Activated CD8-positive, alpha-beta T cell treated with anti-CD3 and anti-CD28 coated beads for 36 hours (primary cell): ENCODE measurements around the gene DUOXA1. TPM values are rescaled to one million over a fixed set of nuclear protein-coding genes. Genes with fewer than 3 reads are reported as not detected.

ENCODE experiments used
- ATAC-seq: fragments of 200-7000 bp; cut with Tn5 transposase; one replicate; pipeline ENCODE4 v1.10.0; 2021; ENCODE audit warnings: mild to moderate bottlenecking, moderate library complexity
- CTCF ChIA-PET: fragments of 350-600 bp; sonication (Branson Sonifier 250); formaldehyde crosslinking; loops from one replicate; lab custom pipeline; 2021; ENCODE audit warnings: antibody characterized with exemption; lab: Charles Lee
- POLR2A ChIA-PET: fragments of 350-600 bp; sonication (Branson Sonifier 250); formaldehyde crosslinking; loops from one replicate; lab custom pipeline; 2021; ENCODE audit warnings: antibody characterized with exemption; lab: Charles Lee
- DNase-seq: peaks from one replicate; pipeline ENCODE4 v3.0.0-alpha.2; 2020
- H3K27ac Mint-ChIP-seq: one replicate; pipeline ENCODE4 v1.8.0; 2021; ENCODE audit warnings: mild to moderate bottlenecking, mixed read lengths
- H3K27me3 Mint-ChIP-seq: one replicate; pipeline ENCODE4 v1.8.0; 2021; ENCODE audit warnings: mixed read lengths
- H3K36me3 Mint-ChIP-seq: one replicate; pipeline ENCODE4 v1.8.0; 2021; ENCODE audit warnings: low read depth, mixed read lengths
- H3K4me1 Mint-ChIP-seq: one replicate; pipeline ENCODE4 v1.8.0; 2021; ENCODE audit warnings: low read depth, mixed read lengths
- H3K4me3 Mint-ChIP-seq: one replicate; pipeline ENCODE4 v1.8.0; 2021; ENCODE audit warnings: mild to moderate bottlenecking, moderate library complexity, mixed read lengths
- H3K9me3 Mint-ChIP-seq: one replicate; pipeline ENCODE4 v1.8.0; 2021; ENCODE audit warnings: mixed read lengths
- CTCF ChIP-seq: fragments of 200-600 bp; IDR thresholded peaks from one replicate; pipeline ENCODE4 v1.8.0; 2022; ENCODE audit warnings: antibody characterized with exemption, mild to moderate bottlenecking
- intact Hi-C: fragments of 100-400 bp; cut with micrococcal nuclease; formaldehyde crosslinking; loops from one replicate; pipeline ENCODE4 v1.10.0; 2022
- total RNA-seq, 2 experiments: library from RNA; stranded (reverse); gene quantifications; one replicate each; pipeline ENCODE4 v1.2.3, GENCODE V29; 2021

Gene DUOXA1
- total RNA-seq, 2 experiments from 2014 or later = not detected

GRCh38 chr15:45126535-45127158 lies 3.0 kb downstream of the DUOXA1 start:
- POLR2A ChIA-PET = no interaction called here
- H3K27ac Mint-ChIP-seq = no peak overlapping the region
- H3K9me3 Mint-ChIP-seq = no peaks in the 10 kb centered on the region
- no peaks in the 10 kb centered on the region for H3K4me1 Mint-ChIP-seq
- intact Hi-C loops = no loop called here
- H3K4me3 Mint-ChIP-seq = no peak overlapping the region
- no peaks in the 10 kb centered on the region for H3K36me3 Mint-ChIP-seq
- DNase-seq (peak; percentile 53), ATAC-seq (peak; percentile 55)
- CTCF ChIA-PET = interaction anchor here (0.7 to 2.9 kb wide), 27 partner anchors 8 to 331 kb away, joined by 3 to 26 read pairs (median 4); a partner anchor contains a TSS
- peak; percentile 68 for TF ChIP-seq CTCF
- peaks cover 50% of the 10 kb centered on the region for H3K27me3 Mint-ChIP-seq

GRCh38 chr15:45123397-45123796 lies 6.3 kb downstream of the DUOXA1 start:
- H3K4me3 Mint-ChIP-seq = no peak overlapping the region
- H3K4me1 Mint-ChIP-seq = no peaks in the 10 kb centered on the region
- CTCF ChIA-PET = interaction anchor here (0.7 to 2.5 kb wide), 2 partner anchors 11 to 153 kb away, joined by 3 to 13 read pairs; no protein-coding TSS in a partner anchor
- DNase-seq (no peak), ATAC-seq (no peak)
- peaks cover 37% of the 10 kb centered on the region for H3K27me3 Mint-ChIP-seq
- no peaks in the 10 kb centered on the region for H3K36me3 Mint-ChIP-seq
- POLR2A ChIA-PET = no interaction called here
- H3K9me3 Mint-ChIP-seq = no peaks in the 10 kb centered on the region
- H3K27ac Mint-ChIP-seq = no peak overlapping the region
- TF ChIP-seq CTCF = no peak
- intact Hi-C loops = no loop called here

GRCh38 chr15:45122719-45123118 lies 7.0 kb downstream of the DUOXA1 start:
- ChIA-PET CTCF (interaction anchor here (2.5 kb wide), 1 partner anchor 10 kb away, joined by 13 read pairs; no protein-coding TSS in a partner anchor), POLR2A (no interaction called here)
- H3K9me3 Mint-ChIP-seq = no peaks in the 10 kb centered on the region
- ATAC-seq (no peak), DNase-seq (no peak)
- H3K4me1 Mint-ChIP-seq = peaks cover 3% of the 10 kb centered on the region
- H3K27me3 Mint-ChIP-seq = peaks cover 38% of the 10 kb centered on the region
- intact Hi-C loops = no loop called here
- H3K36me3 Mint-ChIP-seq = no peaks in the 10 kb centered on the region
- no peak overlapping the region for H3K27ac Mint-ChIP-seq
- H3K4me3 Mint-ChIP-seq = no peak overlapping the region
- TF ChIP-seq CTCF = no peak

GRCh38 chr15:45121706-45122417 lies 7.8 kb downstream of the DUOXA1 start:
- Mint-ChIP-seq H3K4me1 (peaks cover 10% of the 10 kb centered on the region), H3K4me3 (no peak overlapping the region), H3K27me3 (peaks cover 42% of the 10 kb centered on the region), H3K9me3 (no peaks in the 10 kb centered on the region), H3K27ac (no peak overlapping the region), H3K36me3 (no peaks in the 10 kb centered on the region)
- CTCF ChIA-PET = interaction anchor here (1.4 kb wide), 1 partner anchor 12 kb away, joined by 4 read pairs; no protein-coding TSS in a partner anchor
- intact Hi-C loops = no loop called here
- no peak for TF ChIP-seq CTCF
- no peak for ATAC-seq
- DNase-seq = no peak
- POLR2A ChIA-PET = no interaction called here

- no peak for TF ChIP-seq CTCF
- Mint-ChIP-seq H3K4me3 (no peak overlapping the region), H3K9me3 (no peaks in the 10 kb centered on the region), H3K36me3 (no peaks in the 10 kb centered on the region), H3K4me1 (peaks cover 16% of the 10 kb centered on the region), H3K27ac (no peak overlapping the region), H3K27me3 (peaks cover 44% of the 10 kb centered on the region)
- no peak for ATAC-seq
- POLR2A ChIA-PET = no interaction called here
- intact Hi-C loops = no loop called here
- DNase-seq = no peak
- CTCF ChIA-PET = interaction anchor here (1.4 kb wide), 1 partner anchor 11 kb away, joined by 4 read pairs; no protein-coding TSS in a partner anchor
Observed at GRCh38 chr15:45121020-45121419, 8.7 kb downstream of the DUOXA1 start.
